GM12872 (cell line): Measurements from ENCODE around the gene ERBB4.

Experiments used
- CTCF ChIP-seq: IDR thresholded peaks from 3 replicates; pipeline ENCODE4 v1.5.1; 2011; ENCODE audit warnings: low read depth, mild to moderate bottlenecking, low read length, moderate library complexity; ENCODE audit not compliant: insufficient read depth

Gene ERBB4

GRCh38 chr2:212344131-212344530 lies 194.5 kb downstream of the ERBB4 start:
- TF ChIP-seq CTCF = no peak

- TF ChIP-seq CTCF = no peak
Measured at GRCh38 chr2:212343167-212343566, 195.4 kb downstream of the ERBB4 start.

- no peak for TF ChIP-seq CTCF
Measured at GRCh38 chr2:212337486-212338343, 200.9 kb downstream of the ERBB4 start.

GRCh38 chr2:212337036-212337435 lies 201.6 kb downstream of the ERBB4 start:
- TF ChIP-seq CTCF = no peak

GRCh38 chr2:212330263-212330662 lies 208.3 kb downstream of the ERBB4 start:
- TF ChIP-seq CTCF = no peak

- no peak for TF ChIP-seq CTCF
Measured at GRCh38 chr2:212328712-212329496, 209.7 kb downstream of the ERBB4 start.

- no peak for TF ChIP-seq CTCF
Measured at GRCh38 chr2:212328136-212328535, 210.5 kb downstream of the ERBB4 start.
